Measurements from ENCODE around the gene ZBTB3. TPM values are rescaled to one million over a fixed set of nuclear protein-coding genes. Genes with fewer than 3 reads are reported as not detected.

Gene ZBTB3
- total and polyA plus RNA-seq, 9 of the 15 experiments (the other 6 are each of a cell fraction or from before 2014, with no cell fraction given): 1.9 to 10.0 (median 4.9) TPM

- peak; percentile 94; the same call in 1 of the 2 replicates for TF ChIP-seq ARID4B (CRISPR knock-in tag; IDR thresholded peaks at IDR 0.05)
- TF ChIP-seq IRF2 (CRISPR knock-in tag; IDR thresholded peaks at IDR 0.05): no peak
- TF ChIP-seq CAMTA2 (CRISPR knock-in tag; conservative IDR thresholded peaks at IDR 0.05): 0 out of 2 replicates have a peak, but pooled peaks have one; percentile 84
- TF ChIP-seq HDGF (IDR thresholded peaks at IDR 0.05): no peak
- TF ChIP-seq CBX1 (IDR thresholded peaks at IDR 0.05; ENCODE audit: low read depth): peak; percentile 93
- no peak for TF ChIP-seq MECOM (CRISPR knock-in tag; IDR thresholded peaks at IDR 0.05)
- no peak for TF ChIP-seq ZNF518B (CRISPR knock-in tag; IDR thresholded peaks at IDR 0.05)
- TF ChIP-seq CREB3 (tag; conservative IDR thresholded peaks at IDR 0.05; ENCODE audit: low read depth): no peak
- TF ChIP-seq MCM2 (IDR thresholded peaks at IDR 0.05; ENCODE audit: low read depth): no peak
- no peak for TF ChIP-seq MAFK (IDR thresholded peaks at IDR 0.05; ENCODE audit: low read length)
- TF ChIP-seq PRMT5 (CRISPR knock-in tag; IDR thresholded peaks at IDR 0.05): no peak
- peak; percentile 88; the same call in 1 of the 2 replicates for TF ChIP-seq MTA3 (IDR thresholded peaks at IDR 0.05; ENCODE audit: borderline replicate concordance)
- TF ChIP-seq GTF2A2 (tag; IDR thresholded peaks at IDR 0.05): no peak
- TF ChIP-seq BCOR (IDR thresholded peaks at IDR 0.05): no peak
- no peak for TF ChIP-seq ESRRB (CRISPR knock-in tag; IDR thresholded peaks at IDR 0.05; ENCODE audit: borderline replicate concordance)
- no peak; the same call in 1 of the 2 replicates for TF ChIP-seq ZFPM2 (CRISPR knock-in tag; IDR thresholded peaks at IDR 0.05)
- no peak for TF ChIP-seq TCF7L2 (IDR thresholded peaks at IDR 0.05; ENCODE audit: low read depth, low read length)
- 0 out of 2 replicates have a peak, but pooled peaks have one; percentile 54 for TF ChIP-seq CGGBP1 (CRISPR knock-in tag; IDR thresholded peaks at IDR 0.05)
- TF ChIP-seq BHLHE40 (IDR thresholded peaks at IDR 0.05; ENCODE audit: low read length): peak; percentile 83
- peak; percentile 74 for TF ChIP-seq SMAD4 (CRISPR knock-in tag; conservative IDR thresholded peaks at IDR 0.05)
- peak; percentile 99 for TF ChIP-seq L3MBTL2 (IDR thresholded peaks at IDR 0.05)
- TF ChIP-seq RB1 (IDR thresholded peaks at IDR 0.05; ENCODE audit: low read depth): peak; percentile 96
Observed at GRCh38 chr11:62727165-62727871, 26.6 kb downstream of the ZBTB3 start, which contains the start of gene HNRNPUL2 (continued).

All from K562 (cell line).